ENCODE data around the gene THEM4.
"Not testable (repeated sequence)": the region's sequence is repeated elsewhere in the genome, so short reads cannot be mapped to it uniquely, and the experiment has no call there.

The THEM4 gene

DNA sequence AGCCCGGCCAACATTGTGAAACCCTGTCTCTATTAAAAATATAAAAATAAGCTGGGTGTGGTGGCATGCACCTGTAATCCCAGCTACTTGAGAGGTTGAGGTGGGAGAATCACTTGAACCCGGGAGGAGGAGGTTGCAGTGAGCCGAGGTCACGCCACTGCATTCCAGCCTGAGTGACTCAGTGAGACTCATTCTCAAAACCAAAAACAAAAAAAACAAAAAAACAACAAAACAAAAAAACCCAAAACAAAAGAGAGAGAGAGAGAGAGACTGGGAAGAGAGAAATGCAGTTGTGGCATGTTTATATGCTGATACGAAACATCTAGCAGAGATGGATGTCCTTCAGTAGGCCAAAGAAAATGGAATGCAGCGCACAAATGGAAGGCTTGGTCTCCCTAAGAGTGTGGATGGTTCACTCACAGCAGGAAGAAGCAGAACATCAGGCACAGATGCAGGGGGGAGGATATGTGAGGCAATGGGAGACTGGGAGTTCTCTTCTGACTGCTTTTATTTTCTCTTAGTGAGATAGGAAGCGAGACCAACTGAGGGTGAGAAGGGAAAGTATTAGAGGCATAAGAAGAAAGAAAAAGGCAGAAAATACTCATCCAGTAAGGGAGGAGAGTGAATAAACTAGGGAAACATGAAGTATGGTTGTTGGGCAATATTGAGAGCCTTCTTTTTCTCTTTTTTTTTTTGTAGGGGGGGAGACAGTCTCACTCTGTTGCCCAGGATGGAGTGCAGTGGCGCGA lies 16.0 kb downstream of the THEM4 start:
- DNase-seq (ENCODE audit: low spot score): no peak

DNA sequence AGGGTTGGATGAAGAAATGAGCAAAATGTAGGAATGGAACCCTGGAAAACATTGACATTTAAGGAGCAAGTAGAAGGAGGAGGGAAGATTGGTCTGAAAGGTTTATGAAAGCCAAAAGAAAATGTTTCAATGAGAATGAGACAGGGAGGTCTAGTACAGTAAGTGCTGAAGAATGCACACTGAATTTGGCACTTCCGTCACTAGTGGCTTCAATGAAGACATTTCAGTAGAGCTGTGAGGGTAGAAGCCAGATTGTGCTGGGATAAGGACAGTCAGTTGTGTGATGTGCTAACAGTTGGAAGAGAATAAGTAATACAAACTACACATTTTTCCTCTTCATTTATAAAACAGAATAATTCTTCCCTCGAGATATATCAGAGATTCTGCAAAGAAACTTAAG lies 17.1 kb downstream of the THEM4 start:
- no peak for DNase-seq (ENCODE audit: low spot score)

DNA sequence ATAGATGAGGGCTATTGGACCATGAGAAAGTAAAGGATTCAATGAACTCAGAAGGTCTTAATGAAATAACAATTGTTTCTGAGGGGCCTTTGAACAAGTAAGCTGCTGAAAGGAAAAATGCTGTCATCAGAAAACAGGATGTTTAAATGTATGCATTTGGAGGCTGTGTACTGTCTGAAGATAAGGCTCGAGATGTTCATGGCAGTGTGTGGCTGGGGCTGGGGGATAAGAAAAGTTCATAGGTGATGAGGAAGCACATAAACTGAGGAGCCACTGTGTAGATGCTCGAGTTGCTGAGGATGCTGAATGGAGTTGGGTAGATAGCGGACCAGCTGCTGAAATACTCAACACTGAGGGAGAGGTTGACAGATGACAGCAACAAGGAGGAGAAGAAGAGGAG lies 17.8 kb downstream of the THEM4 start:
- no peak for DNase-seq (ENCODE audit: low spot score)

DNA sequence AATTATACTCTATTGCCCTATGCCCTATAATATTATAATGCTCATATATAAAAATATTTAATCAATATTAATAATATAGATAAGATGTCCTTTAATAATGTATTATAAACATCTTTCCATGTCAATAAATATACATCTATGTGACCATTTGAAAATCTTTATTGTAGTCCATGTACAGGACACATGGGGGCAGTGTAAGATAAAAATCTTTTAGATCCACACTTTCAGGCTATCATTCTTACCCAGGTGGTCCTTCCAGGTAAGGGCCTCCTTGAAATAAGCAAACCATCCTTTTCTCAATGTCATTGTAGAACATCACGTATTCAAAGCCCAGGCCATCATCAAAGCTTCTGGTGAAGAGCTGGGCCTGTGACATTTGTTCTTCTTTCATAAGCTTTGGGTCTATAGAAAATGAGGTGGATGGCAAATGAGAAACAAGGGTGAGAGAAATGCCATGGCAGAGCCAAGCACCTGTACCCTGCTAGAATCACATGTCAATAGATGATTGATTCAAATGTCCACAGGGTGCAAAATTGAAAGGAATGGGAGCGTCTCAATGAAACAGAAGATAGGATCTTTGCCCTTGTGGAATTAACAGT lies 20.2 kb downstream of the THEM4 start:
- DNase-seq (ENCODE audit: low spot score): no peak

DNA sequence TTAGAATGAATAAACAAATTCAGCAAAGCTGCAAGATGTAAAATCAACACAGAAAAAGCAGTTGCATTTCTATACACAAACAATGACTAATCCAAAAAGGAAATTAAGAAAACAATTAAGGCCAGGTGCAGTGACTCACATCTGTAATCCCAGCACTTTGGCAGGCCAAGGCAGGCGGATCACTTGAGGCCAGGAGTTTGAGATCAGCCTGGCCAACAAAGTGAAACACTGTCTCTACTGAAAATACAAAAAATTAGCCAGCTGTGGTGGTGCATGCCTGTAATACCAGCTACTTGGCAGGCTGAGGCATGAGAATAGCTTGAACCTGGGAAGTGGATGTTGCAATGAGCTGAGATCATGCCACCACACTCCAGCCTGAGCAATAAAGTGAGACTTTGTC lies 22.3 kb downstream of the THEM4 start:
- DNase-seq (ENCODE audit: low spot score): no peak

DNA sequence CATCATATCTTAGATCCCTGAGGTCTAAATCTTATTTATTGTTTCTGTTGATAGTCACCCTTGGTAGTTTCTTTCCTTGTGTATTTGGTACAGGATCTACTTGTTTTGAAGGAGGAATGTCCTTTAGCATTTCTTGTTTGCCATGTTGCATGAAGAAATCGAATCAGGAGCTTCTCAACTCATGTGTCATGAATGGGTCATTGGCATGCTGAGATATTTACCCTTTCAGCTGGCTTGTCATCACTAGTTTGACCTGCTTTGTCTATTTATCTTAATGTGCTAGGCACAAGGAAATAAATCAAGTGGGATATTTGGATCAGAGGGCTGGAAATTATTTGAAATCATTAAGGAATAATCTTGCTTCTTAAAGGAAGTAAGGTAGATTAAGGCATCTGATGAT lies 23.8 kb downstream of the THEM4 start:
- DNase-seq (ENCODE audit: low spot score): no peak

DNA sequence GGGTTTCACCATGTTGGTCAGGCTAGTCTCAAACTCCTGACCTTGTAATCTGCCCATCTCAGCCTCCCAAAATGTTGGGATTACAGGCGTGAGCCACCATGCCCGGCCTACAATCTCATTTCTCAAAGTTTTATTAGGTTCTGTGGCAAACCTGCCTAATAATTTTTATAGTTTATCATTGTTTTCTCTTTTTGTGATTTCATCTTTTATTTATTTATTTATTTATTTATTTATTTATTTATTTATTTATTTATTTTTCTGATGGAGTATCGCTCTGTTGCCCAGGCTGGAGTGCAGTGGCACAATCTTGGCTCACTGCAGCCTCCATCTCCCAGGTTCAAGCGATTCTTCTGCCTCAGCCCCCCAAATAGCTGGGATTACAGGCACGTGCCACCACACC lies 24.4 kb downstream of the THEM4 start:
- DNase-seq (ENCODE audit: low spot score): not testable (repeated sequence)

DNA sequence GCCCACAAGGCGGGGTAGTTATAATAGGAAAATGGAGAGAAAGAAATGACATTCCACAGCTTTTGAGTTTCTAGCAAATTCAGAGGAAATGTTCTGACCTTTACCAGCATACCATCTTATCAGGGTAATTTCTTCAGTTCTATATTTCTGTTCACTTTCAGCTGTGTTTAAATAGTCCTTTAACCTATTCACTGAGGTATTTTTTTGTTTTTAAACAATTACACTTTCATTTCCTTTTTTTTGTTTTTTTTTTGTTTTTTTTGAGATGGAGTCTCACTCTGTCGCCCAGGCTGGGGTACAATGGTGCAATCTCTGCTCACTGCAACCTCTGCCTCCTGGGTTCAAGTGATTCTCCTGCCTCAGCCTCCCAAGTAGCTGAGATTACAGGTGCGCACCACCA lies 24.9 kb downstream of the THEM4 start:
- not testable (repeated sequence) for DNase-seq (ENCODE audit: low spot score)

DNA sequence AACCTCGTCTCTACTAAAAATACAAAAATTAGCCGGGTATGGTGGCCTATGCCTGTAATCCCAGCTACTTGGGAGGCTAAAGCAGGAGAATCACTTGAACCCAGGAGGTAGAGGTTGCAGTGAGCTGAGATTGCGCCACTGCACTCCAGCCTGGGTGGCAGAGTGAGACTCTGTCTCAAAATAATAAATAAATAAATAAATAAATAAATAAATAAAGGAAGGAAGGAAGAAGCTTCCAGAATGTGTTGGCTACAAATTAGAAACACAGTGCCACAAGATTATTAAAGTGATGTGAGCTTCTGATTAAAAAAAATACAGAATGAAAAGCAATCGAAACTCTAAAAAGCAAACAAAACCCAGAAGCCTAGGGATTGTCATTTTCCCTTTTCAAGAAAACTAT lies 25.4 kb downstream of the THEM4 start:
- not testable (repeated sequence) for DNase-seq (ENCODE audit: low spot score)

DNA sequence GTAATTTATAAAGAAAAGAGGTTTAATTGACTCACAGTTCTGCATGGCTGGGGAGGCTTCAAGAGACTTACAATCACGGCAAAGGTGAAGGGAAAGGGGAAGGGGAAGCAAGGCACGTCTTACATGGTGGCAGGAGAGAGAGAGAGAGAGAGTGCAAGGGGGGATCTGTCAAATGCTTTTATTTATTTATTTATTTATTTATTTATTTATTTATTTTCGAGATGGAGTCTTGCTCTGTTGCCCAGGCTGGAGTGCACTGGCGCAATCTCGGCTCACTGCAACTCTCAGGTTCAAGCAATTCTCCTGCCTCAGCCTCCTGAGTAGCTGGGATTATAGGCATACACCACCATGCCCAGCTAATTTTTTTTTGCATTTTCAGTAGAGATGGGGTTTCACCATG lies 26.4 kb downstream of the THEM4 start:
- not testable (repeated sequence) for DNase-seq (ENCODE audit: low spot score)

DNA sequence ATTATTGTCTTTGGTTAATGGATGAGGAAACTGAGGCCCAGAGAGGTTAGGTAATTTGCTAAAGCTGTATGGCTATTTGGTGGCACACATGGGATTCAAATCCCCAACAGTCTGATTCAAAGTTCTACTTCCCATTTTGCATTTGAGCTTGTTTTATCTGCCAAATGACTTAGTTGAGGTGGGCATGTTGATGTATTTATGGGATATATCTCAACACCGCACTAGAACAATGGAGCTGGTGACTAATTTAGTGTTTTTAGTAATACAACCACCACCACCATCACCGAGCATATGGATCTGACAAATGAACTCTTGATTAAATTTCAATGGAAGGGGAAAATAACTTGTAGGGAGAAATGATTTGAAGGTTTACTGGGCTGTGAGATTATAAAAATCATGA lies 26.8 kb downstream of the THEM4 start:
- no peak for DNase-seq (ENCODE audit: low spot score)

DNA sequence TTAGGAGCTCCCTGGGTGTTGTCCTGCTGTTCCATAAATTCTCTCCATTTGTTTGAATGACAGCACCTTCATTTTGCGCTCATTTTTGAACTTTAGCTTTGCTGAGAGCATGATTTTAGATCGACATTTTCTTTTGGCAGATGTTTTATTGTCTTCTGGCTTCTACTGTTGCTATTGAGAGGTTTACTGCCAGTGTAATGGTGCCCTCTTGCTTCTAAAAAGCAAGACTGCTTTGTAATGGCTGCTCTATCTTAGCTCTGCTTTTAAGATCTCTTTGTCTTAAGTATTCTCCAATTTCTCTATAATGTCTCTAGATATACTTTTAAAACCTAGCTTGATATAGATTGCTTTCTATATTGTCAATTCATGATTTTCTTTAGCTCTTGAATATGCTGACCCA lies 27.8 kb downstream of the THEM4 start:
- no peak for DNase-seq (ENCODE audit: low spot score)

DNA sequence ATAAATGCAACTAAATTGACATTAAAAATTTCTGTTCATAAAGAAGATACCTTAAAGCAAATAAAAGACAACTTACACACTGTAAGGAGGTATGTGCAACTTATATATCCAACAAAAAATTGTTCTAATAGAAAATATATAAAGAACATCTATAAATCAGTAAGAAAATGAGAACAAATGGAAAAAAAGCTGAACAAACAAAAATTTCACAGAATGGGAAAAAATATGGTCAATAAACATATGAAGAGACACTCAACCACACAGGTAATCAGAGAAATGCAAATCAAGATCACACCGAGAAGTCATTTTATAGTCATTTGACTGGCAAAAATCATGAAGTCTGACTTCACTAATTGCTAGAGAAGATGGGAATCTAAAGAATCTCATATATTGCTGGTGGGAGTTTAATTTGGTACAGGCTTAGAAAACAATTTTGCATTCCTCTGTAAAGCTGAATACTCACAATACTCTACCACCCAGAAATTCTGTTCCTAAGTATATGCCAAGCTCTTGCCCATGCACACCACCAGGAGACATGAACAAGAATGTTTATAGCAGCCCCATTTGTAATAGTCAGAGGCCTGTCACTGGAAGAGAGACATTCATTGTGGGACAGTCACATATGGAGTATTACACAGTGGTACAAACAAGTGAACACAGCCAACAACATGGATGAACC lies 33.8 kb downstream of the THEM4 start:
- DNase-seq (ENCODE audit: low spot score): no peak

DNA sequence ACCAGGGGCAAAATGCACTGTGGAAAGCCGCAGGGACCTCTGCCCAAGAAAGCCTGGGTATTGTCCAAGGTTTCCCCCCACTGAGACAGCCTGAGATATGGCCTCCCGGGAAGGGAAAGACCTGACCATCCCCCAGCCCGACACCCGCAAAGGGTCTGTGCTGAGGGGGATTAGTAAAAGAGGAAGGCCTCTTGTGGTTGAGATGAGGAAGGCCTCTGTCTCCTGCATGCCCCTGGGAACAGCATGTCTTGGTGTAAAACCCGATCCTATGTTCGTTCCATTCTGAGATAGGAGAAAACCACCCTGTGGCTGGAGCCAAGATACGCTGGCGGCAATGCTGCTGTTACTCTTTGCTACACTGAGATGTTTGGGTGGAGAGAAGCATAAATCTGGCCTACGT lies 36.5 kb downstream of the THEM4 start:
- DNase-seq (ENCODE audit: low spot score): not testable (repeated sequence)

DNA sequence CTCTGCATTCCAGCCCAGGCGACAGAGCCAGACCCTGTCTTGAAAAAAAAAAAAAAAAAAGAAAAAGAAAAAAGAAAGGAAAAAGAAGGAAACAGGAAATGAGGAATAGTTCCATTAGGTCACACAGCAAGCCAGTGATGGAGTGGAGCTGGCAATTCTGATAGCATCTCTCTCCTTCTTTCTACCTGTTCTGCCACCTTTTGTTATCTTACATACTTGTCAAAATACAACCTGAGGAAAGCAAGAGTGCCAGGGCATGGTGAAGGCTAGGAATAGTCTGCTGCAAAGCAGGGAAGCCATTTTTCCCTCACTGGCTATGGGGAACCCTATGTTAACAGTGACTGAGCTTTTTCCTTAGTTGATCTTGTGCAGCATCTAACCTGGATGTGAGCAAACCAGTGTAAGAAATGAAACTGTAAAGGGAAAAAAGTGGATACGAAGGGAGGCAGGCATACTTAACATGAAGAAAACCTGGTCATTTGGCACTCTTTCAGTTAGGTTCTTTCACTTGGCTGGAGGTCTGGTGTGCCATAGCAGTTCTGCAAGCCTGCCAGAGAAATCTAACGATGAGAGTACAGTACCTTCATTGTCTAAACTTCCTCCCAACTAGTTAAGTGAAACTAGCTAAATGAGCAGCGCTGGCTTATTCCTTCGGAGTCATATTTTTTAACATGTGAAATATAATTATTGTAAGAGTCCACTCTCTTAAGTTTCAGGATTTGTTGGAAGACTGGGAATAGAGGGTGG lies 37.9 kb downstream of the THEM4 start:
- DNase-seq (ENCODE audit: low spot score): no peak

DNA sequence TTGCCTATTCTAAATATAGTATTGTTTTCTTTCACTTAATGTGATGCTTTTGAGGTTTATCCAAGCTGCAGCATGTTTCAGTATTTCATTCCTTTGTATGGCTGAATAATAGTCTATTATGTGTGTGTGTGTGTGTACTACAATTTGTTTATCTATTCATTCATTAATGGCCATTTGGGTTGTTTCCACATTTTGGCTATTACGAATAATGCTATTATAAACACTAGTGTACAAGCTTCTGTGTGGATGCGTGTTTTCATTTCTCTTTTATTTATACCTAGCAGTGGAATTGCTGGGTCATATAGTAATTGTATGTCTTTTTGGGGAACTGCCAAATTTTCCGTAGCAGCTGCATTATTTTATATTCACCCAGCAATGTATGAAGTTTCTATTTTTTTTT lies 40.8 kb downstream of the THEM4 start:
- no peak for DNase-seq (ENCODE audit: low spot score)

DNA sequence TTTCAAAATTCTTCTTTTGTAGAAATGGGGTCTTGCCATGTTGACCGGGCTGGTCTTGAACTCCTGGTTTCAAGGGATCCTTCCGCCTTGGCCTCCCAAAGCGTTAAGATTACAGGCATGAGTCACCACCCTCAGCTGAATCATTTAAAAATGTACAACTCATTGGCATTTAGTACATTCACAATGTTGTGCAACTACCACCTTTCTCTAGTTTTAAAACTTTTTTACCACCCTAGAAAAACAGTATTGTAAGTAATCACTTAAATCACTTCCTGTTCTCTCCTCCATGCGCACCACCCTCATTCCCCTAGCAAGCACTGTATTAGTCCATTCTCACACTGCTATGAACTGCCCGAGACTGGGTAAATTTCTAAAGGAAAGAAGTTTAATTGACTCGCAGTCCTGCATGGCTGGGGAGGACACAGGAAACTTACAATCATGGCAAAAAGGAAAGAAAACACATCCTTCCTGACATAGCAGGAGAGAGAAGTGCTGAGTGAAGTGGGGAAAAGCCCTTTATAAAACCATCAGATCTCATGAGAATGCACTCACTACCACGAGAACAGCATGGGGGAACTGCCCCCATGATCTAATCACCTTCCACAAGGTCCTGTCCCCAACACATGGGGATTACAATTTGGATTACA lies 41.4 kb downstream of the THEM4 start:
- no peak for DNase-seq (ENCODE audit: low spot score)

DNA sequence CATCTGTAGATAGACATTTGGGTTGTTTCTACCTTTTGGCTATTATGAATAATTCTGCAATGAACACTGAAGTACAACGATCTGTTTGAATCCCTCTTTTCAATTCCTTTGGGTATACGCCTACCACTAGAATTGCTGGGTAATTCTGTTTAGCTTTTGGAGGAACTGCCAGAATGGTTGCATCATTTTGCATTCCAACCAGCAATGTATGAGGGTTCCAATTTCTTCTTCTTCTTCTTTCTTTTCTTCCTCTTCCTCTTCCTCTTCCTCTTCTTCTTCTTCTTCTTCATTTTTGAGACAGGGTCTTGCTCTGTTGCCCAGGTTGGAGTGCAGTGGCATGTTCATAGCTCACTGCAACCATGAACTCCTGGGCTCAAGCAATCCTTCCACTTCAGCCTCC lies 42.0 kb downstream of the THEM4 start:
- no peak for DNase-seq (ENCODE audit: low spot score)

DNA sequence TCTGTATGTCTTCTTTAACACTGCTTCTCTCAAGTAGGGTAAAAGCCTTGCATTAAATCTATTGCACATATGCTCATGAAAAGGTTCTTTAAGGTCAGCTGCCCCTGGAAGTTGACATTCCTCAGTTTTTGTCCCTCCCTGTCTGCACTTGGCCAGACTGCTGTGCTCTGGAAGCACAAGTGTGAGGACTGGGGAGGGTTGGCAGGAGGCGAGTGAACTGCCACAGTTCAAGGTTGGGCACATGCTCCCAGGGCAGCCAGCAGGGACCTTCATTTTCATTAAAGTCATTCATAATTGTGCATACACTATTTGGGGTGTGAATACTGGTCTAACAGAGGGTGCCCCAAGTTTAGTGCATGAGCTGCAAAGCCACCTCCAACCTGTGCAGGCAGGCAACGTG lies 44.9 kb downstream of the THEM4 start:
- no peak for DNase-seq (ENCODE audit: low spot score)

DNA sequence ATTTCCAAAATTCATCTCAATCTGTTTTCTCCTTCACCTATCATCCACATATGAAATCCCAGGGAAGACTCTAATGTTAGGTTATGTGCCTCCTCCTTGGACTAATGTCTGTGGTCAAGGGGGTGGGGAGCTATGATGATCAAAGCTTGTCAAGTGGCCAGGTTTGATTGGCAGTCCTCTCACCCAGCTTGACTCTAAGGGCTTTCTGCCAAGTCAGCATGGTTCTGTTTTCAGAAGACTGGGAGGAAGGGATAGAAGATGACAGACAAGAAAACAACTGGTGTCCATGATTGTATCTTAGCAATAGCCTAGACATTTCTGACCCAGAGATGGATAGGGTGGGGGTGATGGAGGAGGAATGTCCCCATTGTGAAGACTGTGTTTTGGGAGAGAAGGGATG lies 46.7 kb downstream of the THEM4 start:
- DNase-seq (ENCODE audit: low spot score): no peak

DNA sequence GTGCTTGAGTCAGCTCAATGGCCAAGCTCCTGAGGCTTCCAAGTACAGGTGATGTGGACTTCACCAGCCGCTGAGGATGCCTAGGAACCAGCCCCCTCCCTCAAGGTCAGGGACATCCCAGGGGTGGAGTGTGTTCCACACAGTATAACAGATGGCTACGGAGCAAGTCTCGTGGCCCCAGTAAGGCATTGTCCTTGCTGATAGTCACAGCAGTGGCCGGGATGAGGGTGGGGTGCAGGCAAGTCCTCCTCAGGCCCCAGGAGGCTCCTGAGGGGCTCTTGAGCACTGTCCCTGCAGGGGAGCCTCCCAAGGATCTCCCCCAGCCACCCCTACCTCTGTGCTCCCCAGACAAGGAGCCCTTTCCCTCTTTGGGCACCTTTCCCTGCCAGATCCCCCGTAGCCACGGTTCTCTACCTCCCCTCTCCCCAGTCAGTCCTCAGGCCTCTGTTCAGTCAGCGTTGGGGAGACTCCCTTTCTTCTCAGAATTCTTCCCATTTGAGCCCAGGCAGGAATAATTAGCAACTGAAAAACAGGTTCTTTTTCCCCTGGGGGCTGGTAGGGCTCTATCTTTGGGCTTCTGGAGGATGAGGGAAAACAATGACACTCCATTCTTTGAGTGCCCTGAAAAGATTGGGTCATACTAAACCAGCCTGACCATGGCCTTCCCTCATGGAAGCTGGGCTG lies 48.7 kb downstream of the THEM4 start:
- DNase-seq (ENCODE audit: low spot score): no peak

DNA sequence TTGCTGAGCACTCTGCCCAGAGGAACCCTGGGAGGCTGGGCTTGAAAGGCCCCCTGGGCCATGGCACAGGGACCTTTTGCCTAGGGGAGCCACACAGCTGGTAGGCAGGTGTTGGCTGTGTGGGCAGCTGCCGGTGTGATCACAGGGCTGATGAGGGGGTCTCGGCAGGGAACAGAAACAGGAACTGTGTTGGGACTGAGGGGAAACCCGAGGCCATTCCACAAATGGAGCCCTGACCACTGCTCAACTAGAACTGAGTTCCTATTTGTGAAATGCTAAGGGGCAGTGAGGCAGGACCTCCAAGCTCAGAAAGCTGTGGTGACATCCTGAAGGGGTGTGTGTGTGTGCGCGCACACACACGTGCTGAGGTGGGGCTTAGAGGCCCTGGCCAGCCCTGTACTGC lies 49.4 kb downstream of the THEM4 start:
- DNase-seq (ENCODE audit: low spot score): no peak

All from AG08396 (cell line).